Activated B cell treated with CpG ODN at 0.5 μM for 24 hours (primary cell): ENCODE data around the gene CTNNBL1. TPM values are rescaled to one million over a fixed set of nuclear protein-coding genes. Genes with fewer than 3 reads are reported as not detected.

Experiments
- ATAC-seq: fragments of 200-7000 bp; cut with Tn5 transposase; one replicate; pipeline ENCODE4 v1.10.0; 2021; ENCODE audit warnings: low read depth, mild to moderate bottlenecking, moderate library complexity
- CTCF ChIA-PET: fragments of 350-600 bp; sonication (Branson Sonifier 250); formaldehyde crosslinking; loops from one replicate; lab custom pipeline; 2021; ENCODE audit warnings: antibody characterized with exemption; lab: Charles Lee
- POLR2A ChIA-PET: fragments of 350-600 bp; sonication (Branson Sonifier 250); formaldehyde crosslinking; loops from one replicate; lab custom pipeline; 2021; ENCODE audit warnings: antibody characterized with exemption; lab: Charles Lee
- DNase-seq: peaks from one replicate; pipeline ENCODE4 v3.0.0; 2022
- H3K27ac Mint-ChIP-seq: one replicate; pipeline ENCODE4 v1.8.0; 2020; ENCODE audit warnings: mixed read lengths
- H3K27me3 Mint-ChIP-seq: one replicate; pipeline ENCODE4 v1.8.0; 2021; ENCODE audit warnings: mixed read lengths
- H3K36me3 Mint-ChIP-seq: one replicate; pipeline ENCODE4 v1.8.0; 2021; ENCODE audit warnings: low read depth, mixed read lengths
- H3K4me1 Mint-ChIP-seq: one replicate; pipeline ENCODE4 v1.8.0; 2021; ENCODE audit warnings: mixed read lengths
- H3K4me3 Mint-ChIP-seq: one replicate; pipeline ENCODE4 v1.8.0; 2020; ENCODE audit warnings: mild to moderate bottlenecking, mixed read lengths
- H3K9me3 Mint-ChIP-seq: one replicate; pipeline ENCODE4 v1.8.0; 2020; ENCODE audit warnings: mixed read lengths
- intact Hi-C: fragments of 100-400 bp; cut with micrococcal nuclease; formaldehyde crosslinking; loops from one replicate; pipeline ENCODE4 v1.15.1; 2024
- total RNA-seq: library from RNA; stranded (reverse); gene quantifications from 2 replicates; pipeline ENCODE4 v1.2.3, GENCODE V29; 2022
- TF ChIP-seq, protein P1 (sequence below): fragments of 200-600 bp; IDR thresholded peaks from one replicate; pipeline ENCODE4 v1.8.0; 2022; ENCODE audit warnings: antibody characterized with exemption, mild to moderate bottlenecking

The CTNNBL1 gene
- total RNA-seq, 1 donor from 2014 or later, result 102 TPM

DNA sequence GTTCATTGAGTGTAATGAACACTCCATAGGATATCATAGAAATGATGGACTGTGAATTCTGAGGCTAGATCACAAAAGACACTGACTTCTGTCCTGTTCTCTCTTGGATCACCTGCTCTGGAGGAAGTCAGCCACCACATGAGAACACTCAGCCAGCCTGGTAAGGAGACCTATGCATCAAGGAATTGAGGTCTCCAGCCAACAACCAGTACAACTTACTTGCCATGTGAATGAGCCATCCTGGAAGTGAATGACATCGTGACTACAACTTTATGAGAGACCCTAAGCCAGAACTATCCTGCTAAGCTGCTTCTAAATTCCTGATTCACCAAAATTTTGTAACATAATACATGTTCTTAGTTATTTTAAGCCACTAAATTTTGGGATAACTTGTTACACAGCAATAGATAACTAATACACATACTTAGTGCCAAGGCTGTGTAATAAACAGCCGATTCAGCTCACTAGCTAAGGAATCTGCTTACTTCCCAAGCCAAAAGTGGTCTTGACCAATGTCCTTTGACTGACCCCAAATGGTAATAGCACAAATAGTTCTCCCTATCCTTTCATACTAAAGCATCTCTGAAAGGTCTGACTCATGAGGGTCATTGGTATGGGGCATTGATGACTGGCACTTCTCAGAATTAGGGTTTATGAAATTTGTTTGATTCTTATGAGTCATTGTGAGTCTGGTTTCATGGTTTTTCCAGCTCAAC is 6.9 kb upstream of the CTNNBL1 start:
- Mint-ChIP-seq H3K4me1 (no peaks in the 10 kb centered on the region), H3K9me3 (no peaks in the 10 kb centered on the region), H3K4me3 (no peak overlapping the region), H3K36me3 (no peaks in the 10 kb centered on the region), H3K27ac (no peak overlapping the region), H3K27me3 (peaks cover 26% of the 10 kb centered on the region)
- no peak for ATAC-seq
- ChIA-PET POLR2A (interaction anchor here (0.7 kb wide), 1 partner anchor 19 kb away, joined by 3 read pairs; no protein-coding TSS in a partner anchor), CTCF (no interaction called here)
- no peak for DNase-seq
- intact Hi-C loops, result no loop called here
- TF ChIP-seq, protein P1, sequence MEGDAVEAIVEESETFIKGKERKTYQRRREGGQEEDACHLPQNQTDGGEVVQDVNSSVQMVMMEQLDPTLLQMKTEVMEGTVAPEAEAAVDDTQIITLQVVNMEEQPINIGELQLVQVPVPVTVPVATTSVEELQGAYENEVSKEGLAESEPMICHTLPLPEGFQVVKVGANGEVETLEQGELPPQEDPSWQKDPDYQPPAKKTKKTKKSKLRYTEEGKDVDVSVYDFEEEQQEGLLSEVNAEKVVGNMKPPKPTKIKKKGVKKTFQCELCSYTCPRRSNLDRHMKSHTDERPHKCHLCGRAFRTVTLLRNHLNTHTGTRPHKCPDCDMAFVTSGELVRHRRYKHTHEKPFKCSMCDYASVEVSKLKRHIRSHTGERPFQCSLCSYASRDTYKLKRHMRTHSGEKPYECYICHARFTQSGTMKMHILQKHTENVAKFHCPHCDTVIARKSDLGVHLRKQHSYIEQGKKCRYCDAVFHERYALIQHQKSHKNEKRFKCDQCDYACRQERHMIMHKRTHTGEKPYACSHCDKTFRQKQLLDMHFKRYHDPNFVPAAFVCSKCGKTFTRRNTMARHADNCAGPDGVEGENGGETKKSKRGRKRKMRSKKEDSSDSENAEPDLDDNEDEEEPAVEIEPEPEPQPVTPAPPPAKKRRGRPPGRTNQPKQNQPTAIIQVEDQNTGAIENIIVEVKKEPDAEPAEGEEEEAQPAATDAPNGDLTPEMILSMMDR, result no peak

DNA sequence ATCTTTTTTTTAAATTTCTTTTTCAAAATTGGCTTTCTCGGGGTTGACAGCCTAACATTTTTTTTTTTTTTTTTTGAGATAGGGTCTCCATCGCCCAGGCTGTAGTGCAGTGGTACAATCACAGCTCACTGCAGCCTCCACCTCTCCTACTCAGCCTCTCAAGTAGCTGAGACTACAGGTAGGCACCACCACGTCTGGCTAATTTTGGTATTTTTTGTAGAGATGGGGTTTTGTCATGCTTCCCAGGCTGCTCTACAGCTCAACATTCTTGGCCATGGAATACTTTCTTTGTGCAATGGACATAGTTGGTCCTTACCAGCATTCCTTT is 6.4 kb upstream of the CTNNBL1 start:
- POLR2A ChIA-PET, result interaction anchor here (0.7 kb wide), 1 partner anchor 18 kb away, joined by 3 read pairs; no protein-coding TSS in a partner anchor
- CTCF ChIA-PET, result no interaction called here
- Mint-ChIP-seq H3K4me1 (no peaks in the 10 kb centered on the region), H3K4me3 (no peak overlapping the region), H3K27me3 (peaks cover 23% of the 10 kb centered on the region), H3K36me3 (no peaks in the 10 kb centered on the region), H3K27ac (no peak overlapping the region), H3K9me3 (no peaks in the 10 kb centered on the region)
- TF ChIP-seq, protein P1, result no peak
- DNase-seq (no peak), ATAC-seq (no peak)
- intact Hi-C loops, result no loop called here

GRCh38 chr20:37688093-37688492 is 5.7 kb upstream of the CTNNBL1 start:
- ATAC-seq (no peak), DNase-seq (no peak)
- Mint-ChIP-seq H3K27me3 (peaks cover 26% of the 10 kb centered on the region), H3K27ac (no peak overlapping the region), H3K4me3 (no peak overlapping the region), H3K9me3 (no peaks in the 10 kb centered on the region), H3K36me3 (no peaks in the 10 kb centered on the region), H3K4me1 (peaks cover under 1% of the 10 kb centered on the region)
- ChIA-PET POLR2A (no interaction called here), CTCF (no interaction called here)
- TF ChIP-seq, protein P1, result no peak
- intact Hi-C loops, result no loop called here

DNA sequence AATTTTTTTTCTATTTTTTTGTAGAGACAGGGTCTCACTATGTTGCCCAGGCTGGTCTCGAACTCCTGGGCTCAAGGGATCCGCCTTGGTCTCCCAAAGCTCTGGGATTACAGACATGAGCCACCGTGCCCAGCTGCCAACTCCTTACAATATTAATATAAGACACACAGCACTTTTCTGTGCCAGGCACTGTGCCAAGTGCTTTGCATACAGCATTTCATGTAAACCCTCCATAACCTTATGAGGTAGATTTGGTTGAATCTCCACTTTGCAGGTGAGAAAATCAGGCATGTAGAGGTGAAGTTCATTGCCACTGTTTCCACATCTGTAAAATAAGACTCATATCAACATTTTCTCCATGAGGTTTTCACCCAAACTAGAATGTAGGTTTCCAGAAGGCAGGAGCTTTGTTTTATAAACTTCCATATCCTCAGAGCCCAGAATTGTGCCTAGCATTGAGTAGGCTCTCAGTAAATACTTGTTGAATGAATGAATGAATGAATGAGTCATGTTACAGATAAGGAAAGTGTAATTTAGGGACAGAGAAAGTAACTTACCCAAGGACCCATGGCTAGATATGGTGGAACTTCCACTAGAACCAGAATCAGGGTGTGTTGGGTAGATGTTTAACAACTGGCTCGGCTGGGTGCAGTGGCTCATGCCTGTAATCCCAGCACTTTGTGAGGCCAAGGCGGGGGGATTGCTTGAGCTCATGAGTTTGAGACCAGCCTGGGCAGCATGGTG is 3.0 kb upstream of the CTNNBL1 start:
- CTCF ChIA-PET, result no interaction called here
- DNase-seq (no peak), ATAC-seq (no peak)
- H3K4me1 Mint-ChIP-seq, result peaks cover 21% of the 10 kb centered on the region
- POLR2A ChIA-PET, result no interaction called here
- H3K4me3 Mint-ChIP-seq, result no peak overlapping the region
- intact Hi-C loops, result no loop called here
- H3K27me3 Mint-ChIP-seq, result peaks cover 26% of the 10 kb centered on the region
- no peaks in the 10 kb centered on the region for H3K9me3 Mint-ChIP-seq
- TF ChIP-seq, protein P1, result no peak
- H3K36me3 Mint-ChIP-seq, result peaks cover 6% of the 10 kb centered on the region
- H3K27ac Mint-ChIP-seq, result no peak overlapping the region

- TF ChIP-seq, protein P1, result no peak
- intact Hi-C loops, result loop anchor here (1.0 kb wide), 3 partner anchors 112 to 341 kb away; partner anchors contain the start of genes BLCAP, RPRD1B and TTI1
- H3K36me3 Mint-ChIP-seq, result peaks cover 10% of the 10 kb centered on the region
These were observed 1.2 kb upstream of the CTNNBL1 start for GRCh38 chr20:37692459-37693166.

More at GRCh38 chr20:37692459-37693166, 1.2 kb upstream of the CTNNBL1 start:
- Mint-ChIP-seq H3K27me3 (peaks cover 22% of the 10 kb centered on the region), H3K4me1 (peaks cover 30% of the 10 kb centered on the region), H3K4me3 (peak overlapping the region; percentile 99), H3K27ac (no peak overlapping the region), H3K9me3 (no peaks in the 10 kb centered on the region)
- DNase-seq (no peak), ATAC-seq (no peak)
- ChIA-PET POLR2A (no interaction called here), CTCF (no interaction called here)
